H1 (cell line): ENCODE data around the gene SERPINA6. TPM values are rescaled to one million over a fixed set of nuclear protein-coding genes. Genes with fewer than 3 reads are reported as not detected.

ENCODE experiments used
- CTCF ChIA-PET: fragments of 300-600 bp; sonication (Branson Sonifier 250); formaldehyde crosslinking; loops from one replicate; lab custom pipeline; 2021; ENCODE audit not compliant: partially characterized antibody; lab: Charles Lee
- POLR2A ChIA-PET: fragments of 300-600 bp; sonication (Branson Sonifier 250); formaldehyde crosslinking; loops from one replicate; lab custom pipeline; 2021; ENCODE audit warnings: inconsistent platforms; ENCODE audit not compliant: partially characterized antibody; lab: Charles Lee
- DNase-seq, 2 experiments: peaks; one replicate each; pipeline versions ENCODE4 v3.0.0 to v3.0.0-alpha.2; 2010 to 2022; ENCODE audit warnings: low spot score in 2 of 2, low read depth in 1 of 2, mixed read lengths in 1 of 2
- FAIRE-seq: peaks from 2 replicates; lab custom pipeline; 2011; peaks lifted over from hg19 to GRCh38; lab: Jason Lieb, UNC
- H2AFZ ChIP-seq: 2 replicates; pipeline ENCODE4 v1.8.1; 2012; ENCODE audit warnings: low read length, inconsistent platforms
- H2AK5ac ChIP-seq: 2 replicates; pipeline ENCODE4 v1.6.1; 2013; ENCODE audit warnings: low read depth, low read length
- H2BK120ac ChIP-seq: replicated peaks from 2 replicates; pipeline ENCODE3; 2013; ENCODE audit warnings: low read depth, low read length, inconsistent platforms
- H2BK12ac ChIP-seq: 2 replicates; pipeline ENCODE4 v1.6.1; 2013; ENCODE audit warnings: low read depth, low read length
- H2BK15ac ChIP-seq: 2 replicates; pipeline ENCODE4 v1.6.1; 2013; ENCODE audit warnings: low read length
- H2BK20ac ChIP-seq: 2 replicates; pipeline ENCODE4 v1.6.1; 2013; ENCODE audit warnings: low read length
- H2BK5ac ChIP-seq: 2 replicates; pipeline ENCODE4 v1.6.1; 2013; ENCODE audit warnings: low read depth, low read length
- H3K14ac ChIP-seq: 2 replicates; pipeline ENCODE4 v1.6.1; 2013; ENCODE audit warnings: inconsistent platforms; ENCODE audit not compliant: insufficient read length
- H3K18ac ChIP-seq: 2 replicates; pipeline ENCODE4 v1.6.1; 2013; ENCODE audit warnings: low read length; ENCODE audit errors: extremely low read depth
- H3K23ac ChIP-seq: 2 replicates; pipeline ENCODE4 v1.6.1; 2013; ENCODE audit warnings: inconsistent platforms; ENCODE audit not compliant: insufficient read length
- H3K23me2 ChIP-seq: 2 replicates; pipeline ENCODE4 v1.6.1; 2013; ENCODE audit warnings: low read depth, low read length
- H3K27ac ChIP-seq: 2 replicates; pipeline ENCODE4 v1.6.1; 2011; ENCODE audit warnings: low read depth, low read length, inconsistent platforms
- H3K27me3 ChIP-seq, 4 experiments: replicated peaks in 1 of 4; 1 replicate in 1 of 4; 2 replicates in 3 of 4; pipeline versions ENCODE4 v1.6.1 to v1.8.1; 2011 to 2013; ENCODE audit warnings: low read length in 3 of 4, mild to moderate bottlenecking in 3 of 4, inconsistent platforms in 2 of 4, mixed read lengths in 2 of 4, moderate library complexity in 1 of 4; ENCODE audit not compliant: control insufficient read depth in 3 of 4, insufficient read depth in 3 of 4; ENCODE audit errors: extremely low read depth in 1 of 4
- H3K36me3 ChIP-seq, 4 experiments: 2 replicates each; pipeline versions ENCODE4 v1.6.1 to v1.8.1; 2011 to 2013; ENCODE audit warnings: mild to moderate bottlenecking in 4 of 4, low read length in 3 of 4, moderate library complexity in 2 of 4, control low read depth in 1 of 4, inconsistent platforms in 1 of 4; ENCODE audit not compliant: insufficient read depth in 4 of 4, control insufficient read depth in 2 of 4
- H3K4ac ChIP-seq: replicated peaks from 2 replicates; pipeline ENCODE3; 2013; ENCODE audit warnings: low read length, low read depth, mixed read lengths, inconsistent platforms; ENCODE audit not compliant: insufficient read length
- H3K4me1 ChIP-seq, 4 experiments: replicated peaks in 1 of 4; 1 replicate in 1 of 4; 2 replicates in 3 of 4; pipeline versions ENCODE4 v1.6.1 to v1.8.1; 2011 to 2013; ENCODE audit warnings: low read length in 3 of 4, inconsistent platforms in 2 of 4, mixed read lengths in 1 of 4; ENCODE audit not compliant: insufficient read depth in 4 of 4, control insufficient read depth in 3 of 4
- H3K4me2 ChIP-seq, 2 experiments: 2 replicates each; pipeline versions ENCODE4 v1.6.1 to v1.8.1; 2011 to 2013; ENCODE audit warnings: low read depth in 2 of 2, low read length in 2 of 2, control low read depth in 1 of 2, inconsistent platforms in 1 of 2, mild to moderate bottlenecking in 1 of 2; ENCODE audit not compliant: insufficient read depth in 1 of 2
- H3K4me3 ChIP-seq, 4 experiments: fragments of 200-600, 300-600 bp in 1 of 4; sonication (generic), shearing (Covaris generic), sonication (Bioruptor Twin) in 1 of 4; 2 replicates each; pipeline versions ENCODE4 v1.5.1 to v1.8.1; 2011 to 2016; ENCODE audit warnings: low read length in 4 of 4, low read depth in 3 of 4, control low read depth in 2 of 4, inconsistent platforms in 2 of 4, mild to moderate bottlenecking in 2 of 4, mixed read lengths in 1 of 4, moderate library complexity in 1 of 4; ENCODE audit not compliant: insufficient read depth in 2 of 4; ENCODE audit errors: extremely low read depth in 1 of 4
- H3K56ac ChIP-seq: replicated peaks from 2 replicates; pipeline ENCODE3; 2013; ENCODE audit warnings: low read depth, mild to moderate bottlenecking, mixed read lengths, low read length, inconsistent platforms; ENCODE audit not compliant: insufficient read length
- H3K79me1 ChIP-seq: 2 replicates; pipeline ENCODE4 v1.6.1; 2013; ENCODE audit warnings: low read depth, low read length, control low read depth
- H3K79me2 ChIP-seq, 2 experiments: 2 replicates each; pipeline versions ENCODE4 v1.6.1 to v1.8.1; 2012 to 2013; ENCODE audit warnings: low read length in 2 of 2, mild to moderate bottlenecking in 2 of 2, inconsistent platforms in 1 of 2; ENCODE audit not compliant: insufficient read depth in 2 of 2, control insufficient read depth in 1 of 2
- H3K9ac ChIP-seq, 4 experiments: replicated peaks in 1 of 4; 1 replicate in 1 of 4; 2 replicates in 3 of 4; pipeline versions ENCODE4 v1.6.1 to v1.8.1; 2011 to 2013; ENCODE audit warnings: low read depth in 3 of 4, low read length in 3 of 4, control low read depth in 2 of 4, mild to moderate bottlenecking in 2 of 4, moderate library complexity in 2 of 4, inconsistent platforms in 1 of 4; ENCODE audit errors: extremely low read depth in 1 of 4
- H3K9me3 ChIP-seq, 2 experiments: 2 replicates each; pipeline versions ENCODE4 v1.6.1 to v1.8.1; 2012 to 2013; ENCODE audit warnings: mild to moderate bottlenecking in 2 of 2, moderate library complexity in 2 of 2, control low read depth in 1 of 2, inconsistent platforms in 1 of 2, low read depth in 1 of 2, low read length in 1 of 2, mixed read lengths in 1 of 2; ENCODE audit not compliant: insufficient read depth in 2 of 2
- H4K20me1 ChIP-seq, 2 experiments: replicated peaks in 1 of 2; 2 replicates each; pipeline versions ENCODE3 to v1.8.1; 2011 to 2013; ENCODE audit warnings: inconsistent platforms in 2 of 2, low read length in 2 of 2, mild to moderate bottlenecking in 1 of 2; ENCODE audit not compliant: insufficient read depth in 2 of 2, control insufficient read depth in 1 of 2
- H4K5ac ChIP-seq: 2 replicates; pipeline ENCODE4 v1.6.1; 2013; ENCODE audit warnings: low read length, low read depth, mixed read lengths, inconsistent platforms; ENCODE audit not compliant: insufficient read length
- H4K8ac ChIP-seq: 2 replicates; pipeline ENCODE4 v1.8.0; 2013; ENCODE audit warnings: mild to moderate bottlenecking, moderate library complexity, low read length, inconsistent platforms; ENCODE audit not compliant: insufficient read depth; ENCODE audit errors: extremely low read depth
- H4K91ac ChIP-seq: replicated peaks from 2 replicates; pipeline ENCODE3; 2013; ENCODE audit warnings: low read length, mixed read lengths, inconsistent platforms; ENCODE audit not compliant: insufficient read length
- BACH1 ChIP-seq: IDR thresholded peaks from 2 replicates; pipeline ENCODE4 v1.6.1; 2012; ENCODE audit warnings: low read length, improper control_type of control experiment
- CBX5 ChIP-seq: fragments of 300-800, 300-1000 bp; sonication (generic); IDR thresholded peaks from 2 replicates; pipeline ENCODE4 v1.7.1; 2016; ENCODE audit warnings: antibody characterized with exemption, low read length, low read depth
- HDAC6 ChIP-seq: IDR thresholded peaks from one replicate; pipeline ENCODE4 v1.7.1; 2012; ENCODE audit warnings: low read depth, mild to moderate bottlenecking, inconsistent platforms, low read length, moderate library complexity
- KDM5A ChIP-seq: fragments of 200-600 bp; IDR thresholded peaks from 2 replicates; pipeline ENCODE4 v1.7.1; 2012; ENCODE audit warnings: mild to moderate bottlenecking, low read length, inconsistent platforms, mixed read lengths
- POU5F1 ChIP-seq: IDR thresholded peaks from 2 replicates; pipeline ENCODE4 v1.6.1; 2011; ENCODE audit warnings: low read depth, mild to moderate bottlenecking, low read length, moderate library complexity
- RNF2 ChIP-seq: fragments of 200-900, 300-1000 bp; sonication (generic); IDR thresholded peaks from 2 replicates; pipeline ENCODE4 v1.7.1; 2016; ENCODE audit warnings: borderline replicate concordance, low read depth, mild to moderate bottlenecking, antibody characterized with exemption, low read length; ENCODE audit not compliant: poor library complexity, severe bottlenecking; ENCODE audit errors: missing control alignments
- SP4 ChIP-seq: IDR thresholded peaks from 2 replicates; pipeline ENCODE4 v1.6.1; 2012; ENCODE audit warnings: low read length, inconsistent platforms
- SRF ChIP-seq: IDR thresholded peaks from 2 replicates; pipeline ENCODE4 v1.6.1; 2011; ENCODE audit warnings: mild to moderate bottlenecking, low read depth, low read length, moderate library complexity
- SUZ12 ChIP-seq: fragments of 200-600 bp; sonication (generic); IDR thresholded peaks from 2 replicates; pipeline ENCODE4 v1.6.1; 2012; ENCODE audit warnings: mild to moderate bottlenecking, inconsistent platforms, low read length, moderate library complexity, mixed read lengths
- TAF1 ChIP-seq: IDR thresholded peaks from 2 replicates; pipeline ENCODE4 v1.6.1; 2011; ENCODE audit warnings: mild to moderate bottlenecking, low read depth, low read length
- TEAD4 ChIP-seq: IDR thresholded peaks from 2 replicates; pipeline ENCODE4 v1.6.1; 2012; ENCODE audit warnings: low read depth, low read length, inconsistent platforms, mixed read lengths
- WGBS, 2 experiments: shearing (Covaris generic) in 1 of 2; methylation state at CpG; one replicate each; pipeline versions ENCODE4 v1.1.6 to v1.1.7; 2013 to 2015; ENCODE audit warnings: low lambda C conversion rate in 2 of 2, mixed read lengths in 2 of 2, inconsistent platforms in 1 of 2, low coverage in 1 of 2, missing lambda C conversion rate in 1 of 2; ENCODE audit not compliant: insufficient replicate concordance in 2 of 2, insufficient coverage in 1 of 2, insufficient read length in 1 of 2; ENCODE audit errors: extremely low coverage in 1 of 2, missing lambda C conversion rate in 1 of 2; 5-methylcytosine and 5-hydroxymethylcytosine counted together
- polyA plus RNA-seq, 7 experiments: library from polyadenylated mRNA; depleted of rRNA in 3 of 7; stranded (reverse) in 5 of 7; unstranded in 2 of 7; fragments of >200 nt in 5 of 7; fragments of 200-250 nt in 2 of 7; gene quantifications; 1 replicate in 5 of 7; 2 replicates in 1 of 7; 4 replicates in 1 of 7; pipeline versions ENCODE4 v1.2.1 to v1.2.3, GENCODE V29; 2011 to 2013; ENCODE audit warnings: missing spikeins in 2 of 7, mixed read lengths in 2 of 7
- total RNA-seq: library from RNA; stranded (reverse); fragmentation: NEBNext Ultra II Directional; extraction: Animal tissue kit (Norgen Biotek cat#: 25700); gene quantifications from 2 replicates; pipeline ENCODE4 v1.2.1, GENCODE V29; 2021
- TF ChIP-seq, protein P1 (sequence below), 3 experiments: IDR thresholded peaks; 1 replicate in 2 of 3; 2 replicates in 1 of 3; pipeline versions ENCODE4 v1.5.1 to v1.6.1; 2011; ENCODE audit warnings: low read length in 3 of 3, mild to moderate bottlenecking in 3 of 3, inconsistent platforms in 2 of 3, low read depth in 1 of 3, moderate library complexity in 1 of 3; ENCODE audit not compliant: insufficient read depth in 1 of 3; ENCODE audit errors: control extremely low read depth in 1 of 3

The SERPINA6 gene
- total and polyA plus RNA-seq, 2 of the 8 experiments (the other 6 are each of a cell fraction or from before 2014, with no cell fraction given): not detected

DNA sequence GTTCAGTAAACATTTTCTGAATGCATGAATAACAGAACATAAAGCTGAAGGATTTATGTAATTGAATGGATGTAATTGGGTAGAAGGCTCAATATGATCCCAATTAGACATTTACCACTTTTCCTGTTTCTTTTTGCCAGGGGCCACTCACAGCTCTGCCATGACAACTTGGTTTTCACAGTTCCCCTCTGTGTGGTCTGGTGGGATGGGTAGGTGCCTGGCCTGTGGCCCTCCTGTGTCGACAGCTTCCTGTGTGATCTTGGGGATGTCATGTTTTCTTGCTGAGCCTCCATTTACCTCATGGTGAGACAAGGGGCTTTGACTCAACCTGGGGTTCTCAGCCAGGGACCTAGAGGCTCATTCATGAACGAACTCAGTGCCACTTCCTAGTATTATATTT, 17.5 kb downstream of the SERPINA6 start:
- no peaks in the 10 kb centered on the region for H3K79me1 ChIP-seq
- ChIA-PET POLR2A (no interaction called here), CTCF (interaction anchor here (0.7 to 4.3 kb wide), 17 partner anchors 8 to 369 kb away, joined by 3 to 39 read pairs (median 4); partner anchors contain the start of genes IFI27L2 and SERPINA6)
- no peak overlapping the region for H2BK20ac ChIP-seq
- no peak overlapping the region for H3K4me2 ChIP-seq
- H3K9ac ChIP-seq: no peak overlapping the region
- no peaks in the 10 kb centered on the region for H3K23me2 ChIP-seq
- no peak overlapping the region for H2AFZ ChIP-seq
- no peak overlapping the region for H2AK5ac ChIP-seq
- H3K18ac ChIP-seq: no peak overlapping the region
- H3K79me2 ChIP-seq: no peaks in the 10 kb centered on the region
- 92% methylated on average over 2 of the region's 2 CpGs; no CpG with 5 or more reads in 1 of the 2 experiments for WGBS, 2 experiments
- H3K27me3 ChIP-seq: no peaks in the 10 kb centered on the region
- DNase-seq (no peak), FAIRE-seq (no peak)
- H2BK120ac ChIP-seq: no peak overlapping the region
- H3K14ac ChIP-seq: no peak overlapping the region
- H2BK15ac ChIP-seq: no peak overlapping the region
- H4K91ac ChIP-seq: no peak overlapping the region
- no peaks in the 10 kb centered on the region for H3K4me1 ChIP-seq
- no peak overlapping the region for H4K8ac ChIP-seq
- no peak overlapping the region for H3K4me3 ChIP-seq
- no peak overlapping the region for H3K27ac ChIP-seq
- H3K36me3 ChIP-seq: no peaks in the 10 kb centered on the region
- no peak overlapping the region for H4K5ac ChIP-seq
- H3K4ac ChIP-seq: no peak overlapping the region
- H3K23ac ChIP-seq: no peak overlapping the region
- peaks cover 9 to 10% of the 10 kb centered on the region in 2 experiments; a peak in 3 of 4 replicates for H3K9me3 ChIP-seq
- H2BK5ac ChIP-seq: no peak overlapping the region
- H4K20me1 ChIP-seq: no peaks in the 10 kb centered on the region
- no peak overlapping the region for H3K56ac ChIP-seq
- H2BK12ac ChIP-seq: no peak overlapping the region
- TF ChIP-seq HDAC6 (no peak), SP4 (no peak), CBX5 (no peak), SRF (no peak), TAF1 (no peak), POU5F1 (no peak), RNF2 (no peak), KDM5A (no peak), TEAD4 (no peak), SUZ12 (no peak), BACH1 (no peak)
- TF ChIP-seq, protein P1, sequence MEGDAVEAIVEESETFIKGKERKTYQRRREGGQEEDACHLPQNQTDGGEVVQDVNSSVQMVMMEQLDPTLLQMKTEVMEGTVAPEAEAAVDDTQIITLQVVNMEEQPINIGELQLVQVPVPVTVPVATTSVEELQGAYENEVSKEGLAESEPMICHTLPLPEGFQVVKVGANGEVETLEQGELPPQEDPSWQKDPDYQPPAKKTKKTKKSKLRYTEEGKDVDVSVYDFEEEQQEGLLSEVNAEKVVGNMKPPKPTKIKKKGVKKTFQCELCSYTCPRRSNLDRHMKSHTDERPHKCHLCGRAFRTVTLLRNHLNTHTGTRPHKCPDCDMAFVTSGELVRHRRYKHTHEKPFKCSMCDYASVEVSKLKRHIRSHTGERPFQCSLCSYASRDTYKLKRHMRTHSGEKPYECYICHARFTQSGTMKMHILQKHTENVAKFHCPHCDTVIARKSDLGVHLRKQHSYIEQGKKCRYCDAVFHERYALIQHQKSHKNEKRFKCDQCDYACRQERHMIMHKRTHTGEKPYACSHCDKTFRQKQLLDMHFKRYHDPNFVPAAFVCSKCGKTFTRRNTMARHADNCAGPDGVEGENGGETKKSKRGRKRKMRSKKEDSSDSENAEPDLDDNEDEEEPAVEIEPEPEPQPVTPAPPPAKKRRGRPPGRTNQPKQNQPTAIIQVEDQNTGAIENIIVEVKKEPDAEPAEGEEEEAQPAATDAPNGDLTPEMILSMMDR (IDR thresholded peaks at IDR 0.05; ENCODE audit: control extremely low read depth in 1 of 3, insufficient read depth in 1 of 3, low read depth in 1 of 3, low read length in 3 of 3): no peak
